Measurements from ENCODE around the gene GUCY1A1.

GRCh38 chr4:155643087-155643486 is 23.6 kb upstream of the GUCY1A1 start:
- no peak for TF ChIP-seq CTCF (IDR thresholded peaks at IDR 0.05)
- TF ChIP-seq ZFX (IDR thresholded peaks at IDR 0.05; ENCODE audit: borderline replicate concordance): no peak
